ENCODE measurements around the gene MAPT. TPM values are rescaled to one million over a fixed set of nuclear protein-coding genes. Genes with fewer than 3 reads are reported as not detected.
A peak's percentile ranks its signal among the peaks of the same experiment; 100 is the strongest.

MAPT gene
- total and polyA plus RNA-seq, 2 of the 4 experiments (the other 2 are of a cell fraction), result 0.18 to 0.19 TPM

GRCh38 chr17:46002311-46002972, 108.1 kb downstream of the MAPT start:
- WGBS, 2 experiments (ENCODE audit: extremely low coverage in 2 of 2, insufficient read length in 1 of 2), result 33% methylated on average over 3 of the region's 8 CpGs; no CpG with 5 or more reads in 1 of the 2 experiments

More at GRCh38 chr17:46002311-46002972, 108.1 kb downstream of the MAPT start:
- Histone ChIP-seq H3K9me3 (ENCODE audit: control insufficient read depth, insufficient read depth, low read length) (no peaks in the 10 kb centered on the region), H4K5ac (ENCODE audit: low read depth, low read length) (no peak overlapping the region), H4K8ac (ENCODE audit: low read depth in 2 of 2, low read length in 2 of 2) (no peak overlapping the region), H3K9ac (ENCODE audit: low read depth, low read length) (no peak overlapping the region), H3K56ac (ENCODE audit: extremely low read depth, insufficient read depth, low read length) (no peak overlapping the region), H3K4ac (ENCODE audit: low read depth, low read length) (no peak overlapping the region), H3K36me3 (ENCODE audit: control insufficient read depth, insufficient read depth, low read length) (no peaks in the 10 kb centered on the region), H3K79me1 (ENCODE audit: low read depth in 1 of 2, low read length in 2 of 2) (no peaks in the 10 kb centered on the region), H3K4me2 (ENCODE audit: low read depth, low read length) (no peak overlapping the region), H3K27ac (ENCODE audit: insufficient read depth, low read length) (no peak overlapping the region), H3K4me1 (ENCODE audit: control insufficient read depth, insufficient read depth, low read length) (peaks cover 8% of the 10 kb centered on the region), H2BK5ac (ENCODE audit: low read depth, low read length, poor library complexity, severe bottlenecking) (no peak overlapping the region), H3K23ac (ENCODE audit: low read depth, low read length) (no peak overlapping the region), H4K20me1 (ENCODE audit: insufficient read depth, low read length) (no peaks in the 10 kb centered on the region), H3K14ac (replicated peaks; ENCODE audit: low read depth, low read length) (no peak overlapping the region), H2BK15ac (ENCODE audit: low read depth, low read length) (no peak overlapping the region), H2BK120ac (ENCODE audit: low read depth, low read length) (no peak overlapping the region), H3K9me1 (ENCODE audit: insufficient read depth, low read length) (no peaks in the 10 kb centered on the region), H2AK5ac (ENCODE audit: low read depth, low read length) (no peak overlapping the region), H2BK20ac (ENCODE audit: low read depth, low read length) (no peak overlapping the region), H3K4me3 (ENCODE audit: insufficient read depth, low read depth, low read length) (no peak overlapping the region), H4K91ac (ENCODE audit: insufficient read depth, low read depth, low read length) (no peak overlapping the region), H3K18ac (ENCODE audit: low read depth, low read length) (no peak overlapping the region), H2AFZ (replicated peaks; ENCODE audit: low read length, poor library complexity) (peak overlapping the region; percentile 51), H2AK9ac (replicated peaks; ENCODE audit: low read depth, low read length, poor library complexity) (no peak overlapping the region), H3K27me3 (ENCODE audit: control insufficient read depth, insufficient read depth, low read length) (peaks cover 7% of the 10 kb centered on the region)
- POLR2A ChIA-PET (ENCODE audit: unreplicated experiment), result no interaction called here
- peak; percentile 89 for ATAC-seq (ENCODE audit: low read depth)
- BruUV-seq (replicated peaks), result no TSS peak
- peak; percentile 51 for DNase-seq
- CTCF ChIA-PET, result interaction anchor here (0.6 to 2.1 kb wide), 5 partner anchors 50 to 285 kb away, joined by 3 to 7 read pairs (median 3); partner anchors contain the start of gene KANSL1
- in situ Hi-C loops (cut with MboI; ENCODE audit: low sequenced_read_pairs), result no loop called here
- intact Hi-C loops (cut with micrococcal nuclease), result loop anchor here (1.0 to 10.0 kb wide), 2 partner anchors 211 to 282 kb away; no protein-coding TSS in a partner anchor
- no peak for TF ChIP-seq MXI1 (IDR thresholded peaks at IDR 0.05; ENCODE audit: borderline replicate concordance, low read depth, low read length)
- TF ChIP-seq USF2 (IDR thresholded peaks at IDR 0.05; ENCODE audit: low read depth, low read length), result no peak
- TF ChIP-seq FOS (IDR thresholded peaks at IDR 0.05; ENCODE audit: low read depth, low read length), result no peak
- TF ChIP-seq SMC3 (IDR thresholded peaks at IDR 0.05; ENCODE audit: low read depth, low read length), result peak; percentile 72
- TF ChIP-seq RFX5 (IDR thresholded peaks at IDR 0.05; ENCODE audit: low read depth, low read length), result no peak
- TF ChIP-seq BHLHE40 (IDR thresholded peaks at IDR 0.05; ENCODE audit: low read depth, low read length), result no peak
- TF ChIP-seq MAZ (IDR thresholded peaks at IDR 0.05; ENCODE audit: borderline replicate concordance, low read depth, low read length), result 0 out of 2 replicates have a peak, but pooled peaks have one; percentile 24
- TF ChIP-seq CHD1 (IDR thresholded peaks at IDR 0.05; ENCODE audit: low read depth, low read length), result no peak
- no peak for TF ChIP-seq MAFK (IDR thresholded peaks at IDR 0.05; ENCODE audit: low read depth, low read length)
- TF ChIP-seq POLR2A (IDR thresholded peaks at IDR 0.05; ENCODE audit: low read depth, low read length), result no peak
- TF ChIP-seq RAD21 (IDR thresholded peaks at IDR 0.05; ENCODE audit: low read length), result peak; percentile 87
- no peak for TF ChIP-seq ELK1 (IDR thresholded peaks at IDR 0.05; ENCODE audit: borderline replicate concordance, low read depth, low read length)
- TF ChIP-seq RCOR1 (IDR thresholded peaks at IDR 0.05; ENCODE audit: insufficient replicate concordance, low read length), result no peak
- no peak for TF ChIP-seq CEBPB (IDR thresholded peaks at IDR 0.05; ENCODE audit: low read depth, low read length)
- TF ChIP-seq NFE2L2 (IDR thresholded peaks at IDR 0.05; ENCODE audit: low read depth, low read length), result no peak
- TF ChIP-seq CTCF (conservative IDR thresholded peaks at IDR 0.05; ENCODE audit: low read depth, low read length), result peak; percentile 91
- dilution Hi-C loops (cut with HindIII; ENCODE audit: low sequenced_read_pairs, unreplicated experiment), result no loop called here

Data from IMR-90 (cell line).